OCI-LY3 (cell line): Measurements from ENCODE around the gene PMIS2.
A peak's percentile ranks its signal among the peaks of the same experiment; 100 is the strongest.

Source experiments
- H2AFZ ChIP-seq: fragments of 200-600, 300-600 bp; shearing (Covaris generic); 2 replicates; pipeline ENCODE4 v1.6.0; 2014; ENCODE audit warnings: antibody characterized with exemption, low read depth, low read length
- H3K27ac ChIP-seq: fragments of 200-600, 300-600 bp; sonication (generic); 2 replicates; pipeline ENCODE4 v1.5.1; 2014; ENCODE audit warnings: mild to moderate bottlenecking, low read length, moderate library complexity, mixed read lengths
- H3K27me3 ChIP-seq: fragments of 200-600, 300-600 bp; sonication (generic); 2 replicates; pipeline ENCODE4 v1.6.1; 2014; ENCODE audit warnings: low read depth, low read length, mixed read lengths
- H3K36me3 ChIP-seq: fragments of 200-600, 300-600 bp; sonication (generic); replicated peaks from 2 replicates; pipeline ENCODE3; 2014; ENCODE audit warnings: low read depth, low read length, mixed read lengths
- H3K4me1 ChIP-seq: fragments of 300-600, 200-600 bp; sonication (generic); 2 replicates; pipeline ENCODE4 v1.6.1; 2014; ENCODE audit warnings: low read length, mixed read lengths
- H3K4me2 ChIP-seq: fragments of 200-600, 300-600 bp; sonication (generic); 2 replicates; pipeline ENCODE4 v1.6.1; 2014; ENCODE audit warnings: low read length, mixed read lengths
- H3K4me3 ChIP-seq: fragments of 300-600, 200-600 bp; sonication (generic); 2 replicates; pipeline ENCODE4 v1.5.1; 2014; ENCODE audit warnings: antibody characterized with exemption, mild to moderate bottlenecking, low read length, moderate library complexity
- H3K79me2 ChIP-seq: fragments of 300-600, 200-600 bp; shearing (Covaris generic); 2 replicates; pipeline ENCODE4 v1.6.1; 2014; ENCODE audit warnings: mild to moderate bottlenecking, low read length, mixed read lengths
- H3K9ac ChIP-seq: fragments of 300-600, 200-600 bp; shearing (Covaris generic); 2 replicates; pipeline ENCODE4 v1.6.0; 2014; ENCODE audit warnings: mild to moderate bottlenecking, low read length, moderate library complexity
- H3K9me3 ChIP-seq: fragments of 200-600, 300-600 bp; shearing (Covaris generic); 2 replicates; pipeline ENCODE4 v1.6.1; 2014; ENCODE audit warnings: low read length, mixed read lengths; ENCODE audit not compliant: insufficient read depth
- H4K20me1 ChIP-seq: fragments of 200-600, 300-600 bp; sonication (generic); 2 replicates; pipeline ENCODE4 v1.6.1; 2016; ENCODE audit warnings: low read length, mixed read lengths; ENCODE audit not compliant: insufficient read depth
- EZH2phosphoT487 ChIP-seq: fragments of 200-600 bp; shearing (Covaris generic); IDR thresholded peaks from 2 replicates; pipeline ENCODE4 v1.6.1; 2018; ENCODE audit warnings: antibody characterized with exemption, mixed run types, low read depth
- TF ChIP-seq, protein P1 (sequence below): fragments of 200-600, 300-600 bp; sonication (generic); IDR thresholded peaks from 2 replicates; pipeline ENCODE4 v1.5.1; 2014; ENCODE audit warnings: antibody characterized with exemption, low read length, low read depth

The PMIS2 gene

DNA sequence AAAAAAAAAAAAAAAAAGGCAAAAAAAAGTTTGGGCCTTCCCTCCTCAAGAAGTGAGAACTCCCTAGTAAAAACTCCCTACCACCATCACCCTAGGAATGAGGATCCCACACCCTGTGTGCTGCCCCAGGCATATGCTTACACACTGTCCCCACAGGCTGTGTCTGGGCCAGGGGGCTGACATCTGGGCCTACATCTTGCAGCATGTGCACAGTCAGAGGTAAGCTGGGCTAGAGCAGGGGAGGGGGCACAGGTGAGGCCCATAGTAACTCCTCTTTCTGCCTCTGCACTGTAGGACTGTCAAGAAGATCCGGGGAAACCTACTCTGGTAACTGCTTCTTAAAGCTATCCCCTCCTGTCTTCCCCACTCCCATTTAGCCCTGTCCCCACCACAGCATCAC is 27.6 kb downstream of the PMIS2 start:
- H3K4me2 ChIP-seq, result peak overlapping the region; percentile 83
- no peak for TF ChIP-seq EZH2phosphoT487
- TF ChIP-seq, protein P1, sequence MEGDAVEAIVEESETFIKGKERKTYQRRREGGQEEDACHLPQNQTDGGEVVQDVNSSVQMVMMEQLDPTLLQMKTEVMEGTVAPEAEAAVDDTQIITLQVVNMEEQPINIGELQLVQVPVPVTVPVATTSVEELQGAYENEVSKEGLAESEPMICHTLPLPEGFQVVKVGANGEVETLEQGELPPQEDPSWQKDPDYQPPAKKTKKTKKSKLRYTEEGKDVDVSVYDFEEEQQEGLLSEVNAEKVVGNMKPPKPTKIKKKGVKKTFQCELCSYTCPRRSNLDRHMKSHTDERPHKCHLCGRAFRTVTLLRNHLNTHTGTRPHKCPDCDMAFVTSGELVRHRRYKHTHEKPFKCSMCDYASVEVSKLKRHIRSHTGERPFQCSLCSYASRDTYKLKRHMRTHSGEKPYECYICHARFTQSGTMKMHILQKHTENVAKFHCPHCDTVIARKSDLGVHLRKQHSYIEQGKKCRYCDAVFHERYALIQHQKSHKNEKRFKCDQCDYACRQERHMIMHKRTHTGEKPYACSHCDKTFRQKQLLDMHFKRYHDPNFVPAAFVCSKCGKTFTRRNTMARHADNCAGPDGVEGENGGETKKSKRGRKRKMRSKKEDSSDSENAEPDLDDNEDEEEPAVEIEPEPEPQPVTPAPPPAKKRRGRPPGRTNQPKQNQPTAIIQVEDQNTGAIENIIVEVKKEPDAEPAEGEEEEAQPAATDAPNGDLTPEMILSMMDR, result no peak
- H2AFZ ChIP-seq, result no peak overlapping the region
- H3K27me3 ChIP-seq, result no peaks in the 10 kb centered on the region
- H3K79me2 ChIP-seq, result peaks cover 10% of the 10 kb centered on the region; the same call in 1 of the 2 replicates
- H3K4me1 ChIP-seq, result peaks cover 29% of the 10 kb centered on the region
- peak overlapping the region; percentile 79; the same call in 1 of the 2 replicates for H3K4me3 ChIP-seq
- no peaks in the 10 kb centered on the region for H4K20me1 ChIP-seq
- no peak overlapping the region for H3K9ac ChIP-seq
- no peaks in the 10 kb centered on the region for H3K9me3 ChIP-seq
- no peak overlapping the region for H3K27ac ChIP-seq
- peaks cover 20% of the 10 kb centered on the region for H3K36me3 ChIP-seq

DNA sequence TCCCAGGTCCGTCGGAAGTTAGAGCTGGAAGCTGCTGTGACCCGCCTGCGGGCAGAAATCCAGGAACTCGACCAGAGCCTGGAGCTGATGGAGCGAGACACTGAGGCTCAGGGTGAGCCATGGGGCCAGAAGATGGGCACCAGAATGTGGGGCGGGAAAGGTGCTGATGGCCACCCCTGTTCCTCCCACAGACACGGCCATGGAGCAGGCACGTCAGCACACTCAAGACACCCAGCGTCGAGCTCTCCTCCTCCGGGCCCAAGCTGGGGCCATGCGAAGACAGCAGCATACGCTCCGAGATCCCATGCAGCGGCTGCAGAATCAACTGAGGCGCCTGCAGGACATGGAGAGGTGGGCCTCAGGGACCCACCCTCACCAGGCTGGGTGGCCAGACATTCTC is 29.1 kb downstream of the PMIS2 start:
- H4K20me1 ChIP-seq, result no peaks in the 10 kb centered on the region
- H2AFZ ChIP-seq, result no peak overlapping the region
- peaks cover 21% of the 10 kb centered on the region for H3K4me1 ChIP-seq
- TF ChIP-seq, protein P1, result no peak
- TF ChIP-seq EZH2phosphoT487, result no peak
- no peaks in the 10 kb centered on the region for H3K27me3 ChIP-seq
- peaks cover 24% of the 10 kb centered on the region for H3K36me3 ChIP-seq
- H3K4me3 ChIP-seq, result no peak overlapping the region
- no peak overlapping the region for H3K4me2 ChIP-seq
- H3K9me3 ChIP-seq, result no peaks in the 10 kb centered on the region
- no peak overlapping the region for H3K27ac ChIP-seq
- H3K79me2 ChIP-seq, result peaks cover 10% of the 10 kb centered on the region; the same call in 1 of the 2 replicates
- H3K9ac ChIP-seq, result no peak overlapping the region

DNA sequence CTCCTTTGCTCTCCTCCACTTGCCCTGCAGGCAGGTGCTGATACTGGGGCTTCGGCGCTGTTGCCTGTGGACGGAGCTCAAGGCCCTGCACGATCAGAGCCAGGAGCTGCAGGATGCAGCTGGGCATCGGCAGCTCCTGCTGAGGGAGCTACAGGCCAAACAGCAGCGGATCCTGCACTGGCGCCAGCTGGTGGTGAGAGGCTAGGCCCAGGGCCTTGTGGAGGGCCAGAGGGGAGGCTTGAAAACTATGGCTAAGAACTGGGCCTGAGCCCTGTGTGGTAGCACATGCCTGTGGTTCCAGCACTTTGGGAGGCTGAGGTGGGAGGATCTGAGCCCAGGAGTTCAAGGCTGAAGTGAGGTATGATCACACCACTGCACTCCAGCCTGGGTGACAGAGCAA is 32.9 kb downstream of the PMIS2 start:
- Histone ChIP-seq H3K4me1 (peaks cover 6% of the 10 kb centered on the region; the same call in 1 of the 2 replicates), H2AFZ (no peak overlapping the region), H3K27me3 (no peaks in the 10 kb centered on the region), H3K79me2 (peaks cover 2% of the 10 kb centered on the region; the same call in 1 of the 2 replicates), H3K9me3 (no peaks in the 10 kb centered on the region), H3K36me3 (peaks cover 41% of the 10 kb centered on the region), H3K27ac (no peak overlapping the region), H3K4me2 (no peak overlapping the region), H3K4me3 (no peak overlapping the region), H4K20me1 (no peaks in the 10 kb centered on the region), H3K9ac (no peak overlapping the region)
- TF ChIP-seq, protein P1, result no peak
- TF ChIP-seq EZH2phosphoT487, result no peak

DNA sequence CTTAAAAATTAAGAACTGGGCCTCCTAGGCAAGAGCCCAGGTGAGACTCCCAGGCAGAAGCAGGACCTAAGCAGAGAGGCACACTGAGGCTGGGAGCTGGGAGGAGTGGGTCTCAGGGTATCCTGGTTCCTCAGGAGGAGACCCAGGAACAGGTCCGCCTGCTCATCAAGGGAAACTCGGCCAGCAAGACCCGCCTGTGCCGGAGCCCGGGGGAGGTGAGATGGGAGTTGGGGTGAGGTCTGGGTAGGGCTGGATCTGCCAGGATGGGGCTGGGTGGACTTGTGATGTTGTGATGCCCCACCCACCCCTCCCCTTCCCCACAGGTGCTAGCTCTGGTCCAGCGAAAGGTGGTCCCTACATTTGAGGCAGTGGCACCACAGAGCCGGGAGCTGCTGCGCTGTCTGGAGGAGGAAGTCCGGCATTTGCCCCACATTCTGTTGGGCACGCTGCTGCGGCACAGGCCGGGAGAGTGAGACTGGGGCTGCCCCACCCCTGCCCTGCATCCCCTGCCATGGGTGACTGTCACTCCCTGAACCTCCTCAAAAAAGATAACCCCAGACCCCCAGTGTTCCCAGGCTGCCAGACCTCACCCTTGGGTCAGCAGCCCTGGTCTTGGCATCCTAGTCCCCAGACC is 33.4 kb downstream of the PMIS2 start:
- TF ChIP-seq, protein P1, result no peak
- no peak for TF ChIP-seq EZH2phosphoT487
- Histone ChIP-seq H3K9me3 (no peaks in the 10 kb centered on the region), H3K27ac (no peak overlapping the region), H3K9ac (no peak overlapping the region), H3K27me3 (no peaks in the 10 kb centered on the region), H3K4me3 (no peak overlapping the region), H3K4me2 (no peak overlapping the region), H3K4me1 (peaks cover 6% of the 10 kb centered on the region; the same call in 1 of the 2 replicates), H4K20me1 (no peaks in the 10 kb centered on the region), H3K36me3 (peaks cover 39% of the 10 kb centered on the region), H2AFZ (no peak overlapping the region), H3K79me2 (no peaks in the 10 kb centered on the region)
